Activated CD4-positive, alpha-beta T cell treated with anti-CD3 and anti-CD28 coated beads, Interleukin-2, amount 50 U/mL, for 1 hour (primary cell): ENCODE measurements around the gene TRIM44.
"Not testable (repeated sequence)": the region's sequence is repeated elsewhere in the genome, so short reads cannot be mapped to it uniquely, and the experiment has no call there.

Experiments
- DNase-seq: peaks from one replicate; pipeline ENCODE4 v3.0.0-alpha.2; 2020

TRIM44 gene

GRCh38 chr11:35675901-35676610, 13.5 kb downstream of the TRIM44 start:
- DNase-seq: no peak

- no peak for DNase-seq
Observed at GRCh38 chr11:35676611-35676965, 14.0 kb downstream of the TRIM44 start.

DNA sequence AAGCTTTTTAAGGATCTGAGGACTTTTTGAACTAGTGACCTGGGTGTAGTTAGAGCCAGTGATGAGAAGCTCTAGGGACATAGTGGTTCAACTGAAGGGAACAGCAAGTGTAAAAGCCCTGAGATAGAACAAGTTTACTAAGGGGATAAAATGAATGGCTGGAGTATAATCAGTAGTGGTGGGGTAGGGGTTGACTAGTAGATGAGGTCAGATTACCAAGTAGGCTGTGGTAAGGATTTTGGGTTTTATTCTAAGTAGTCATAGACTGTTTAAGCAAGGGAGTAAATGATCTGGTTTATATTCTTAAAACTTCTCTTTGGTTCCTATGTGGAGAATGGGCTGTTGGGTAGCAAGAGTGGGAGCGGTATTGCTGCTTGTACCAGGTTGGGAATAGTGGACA, 15.3 kb downstream of the TRIM44 start:
- no peak for DNase-seq

DNA sequence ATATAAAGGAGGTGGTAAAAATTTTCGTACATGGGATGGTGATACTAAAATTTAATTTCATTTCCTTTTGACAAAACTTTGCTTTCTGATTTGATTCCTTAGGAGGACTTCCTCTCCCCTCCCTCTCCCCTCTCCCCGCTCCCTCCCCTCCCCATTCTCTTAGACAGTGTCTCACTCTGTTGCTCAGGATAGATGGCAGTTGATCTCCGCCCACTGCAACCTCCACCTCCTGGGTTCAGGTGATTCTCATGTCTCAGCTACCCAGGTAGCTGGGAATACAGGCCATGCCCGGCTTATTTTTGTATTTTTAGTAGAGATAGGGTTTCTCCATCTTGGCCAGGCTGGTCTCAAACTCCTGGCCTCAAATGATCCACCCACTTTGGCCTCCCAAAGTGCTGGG, 15.9 kb downstream of the TRIM44 start:
- DNase-seq: no peak

GRCh38 chr11:35678975-35679374, 16.4 kb downstream of the TRIM44 start:
- DNase-seq: no peak

- DNase-seq: no peak
Observed at GRCh38 chr11:35680506-35680905, 17.9 kb downstream of the TRIM44 start.

GRCh38 chr11:35681163-35681767, 18.7 kb downstream of the TRIM44 start:
- DNase-seq: no peak

DNA sequence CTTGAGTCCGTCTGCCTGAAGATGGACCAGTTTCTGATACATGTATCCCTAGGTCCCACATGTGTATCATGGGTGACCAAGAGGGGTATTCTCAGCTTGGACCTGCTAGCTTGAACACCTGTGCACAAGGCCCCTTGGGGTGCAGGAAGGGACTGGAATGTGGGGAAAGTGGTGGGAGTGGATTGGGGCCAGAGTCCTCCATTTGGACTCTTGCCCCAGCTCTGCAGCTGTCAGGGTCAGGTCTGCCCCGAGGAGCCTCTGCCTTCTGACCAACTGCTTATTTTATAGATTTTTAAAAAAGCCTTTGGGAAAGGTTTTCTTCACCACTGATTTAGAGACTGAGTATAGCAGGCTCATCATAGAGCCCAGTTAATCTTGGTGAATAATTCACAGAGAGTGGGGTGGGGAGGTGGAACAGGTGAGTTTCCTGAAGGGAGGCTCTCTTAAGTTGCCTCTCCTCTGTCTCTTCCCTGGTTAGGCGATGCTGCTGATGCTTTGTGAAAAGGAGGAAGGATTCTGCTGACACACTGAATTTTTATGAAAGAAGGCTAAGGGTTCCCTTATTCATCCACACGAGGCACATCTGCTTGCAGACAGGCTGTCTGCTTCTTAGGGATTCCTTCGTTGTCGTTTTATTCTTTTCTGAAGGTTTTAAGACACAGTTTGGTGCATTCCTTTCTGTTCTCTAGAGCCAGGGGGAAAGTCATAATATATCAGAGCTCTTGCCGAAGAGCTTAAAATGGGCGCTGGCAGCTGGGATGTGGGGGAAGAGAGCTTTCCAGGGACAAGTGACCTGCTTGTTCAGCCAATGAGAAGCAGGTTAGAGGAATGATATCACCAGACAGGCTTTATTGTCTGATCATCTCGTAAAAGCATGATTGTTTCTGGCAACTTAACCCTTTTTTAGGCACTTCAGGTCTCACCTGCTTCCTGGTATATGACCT, 19.9 kb downstream of the TRIM44 start:
- no peak for DNase-seq

GRCh38 chr11:35683728-35684339, 21.3 kb downstream of the TRIM44 start:
- DNase-seq: no peak

- DNase-seq: no peak
Observed at GRCh38 chr11:35688023-35688422, 25.4 kb downstream of the TRIM44 start.

DNA sequence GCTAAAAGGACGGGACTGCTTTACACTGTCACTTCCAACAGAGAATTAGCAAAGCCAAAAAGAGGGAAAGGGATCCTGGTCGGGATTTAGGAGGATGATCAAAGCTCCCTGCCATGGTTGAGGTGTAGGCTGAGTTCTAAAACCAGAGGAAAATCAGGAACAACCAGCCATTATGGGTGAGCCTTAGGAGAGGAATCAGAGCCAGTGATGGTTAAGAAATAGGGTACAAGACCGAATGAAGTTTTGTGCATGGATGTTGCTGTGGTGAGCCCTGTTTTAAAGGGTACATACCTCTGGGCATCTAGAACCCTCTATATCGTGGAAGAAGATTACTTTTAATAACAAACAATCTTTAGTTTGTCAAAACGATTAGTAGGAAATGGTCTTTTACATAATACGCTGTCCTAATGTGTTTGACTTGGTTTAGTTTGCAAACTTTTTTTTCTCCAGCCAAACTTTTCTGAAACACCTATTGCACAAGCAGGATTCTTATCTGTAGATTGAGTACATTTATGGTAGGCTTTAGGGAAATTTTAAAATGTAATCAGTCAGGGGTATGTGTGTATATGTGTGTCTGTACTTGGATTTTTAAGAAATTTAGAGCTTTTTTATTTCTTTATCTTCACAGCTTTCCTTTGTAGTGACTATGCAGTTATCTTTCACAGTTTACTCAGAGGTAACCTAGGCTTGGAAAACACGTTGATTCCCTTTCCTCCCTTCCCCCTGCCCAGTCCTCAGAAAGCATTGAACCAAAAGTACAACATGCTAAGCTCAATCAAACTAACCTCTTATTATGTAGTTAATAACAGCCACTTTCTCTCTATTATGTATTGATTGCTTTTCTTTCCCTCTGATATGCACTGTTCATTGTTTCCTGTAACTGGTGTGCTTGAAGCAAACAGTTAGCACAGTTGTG, 26.8 kb downstream of the TRIM44 start:
- DNase-seq: no peak

DNA sequence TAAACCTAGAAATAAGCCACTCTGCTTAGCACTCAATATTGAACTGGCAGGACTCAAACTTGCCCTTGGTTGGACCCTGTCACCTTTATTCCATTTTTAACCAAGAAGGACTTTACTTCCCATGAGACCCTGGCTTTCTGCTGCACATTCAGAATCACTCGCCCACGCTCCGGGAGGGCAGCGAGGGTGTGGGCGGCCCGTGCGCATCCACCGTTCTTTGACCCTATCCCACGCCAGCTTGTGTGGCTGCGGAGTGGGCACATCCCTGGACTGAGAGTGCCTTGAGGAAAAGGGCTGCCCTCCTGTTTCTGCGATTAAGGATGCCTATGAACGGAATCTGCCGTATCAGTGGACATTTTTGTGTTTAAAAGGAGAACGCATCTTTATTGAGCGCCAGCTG, 39.6 kb downstream of the TRIM44 start:
- DNase-seq: no peak

- no peak for DNase-seq
Observed at GRCh38 chr11:35709376-35709775, 46.8 kb downstream of the TRIM44 start.

- no peak for DNase-seq
Observed at GRCh38 chr11:35711173-35711910, 48.8 kb downstream of the TRIM44 start.

GRCh38 chr11:35711924-35712323, 49.3 kb downstream of the TRIM44 start:
- DNase-seq: no peak

- DNase-seq: no peak
Observed at GRCh38 chr11:35712533-35712932, 50.0 kb downstream of the TRIM44 start.

- DNase-seq: no peak
Observed at GRCh38 chr11:35714882-35715627, 52.5 kb downstream of the TRIM44 start.

- not testable (repeated sequence) for DNase-seq
Observed at GRCh38 chr11:35715677-35716076, 53.1 kb downstream of the TRIM44 start.

DNA sequence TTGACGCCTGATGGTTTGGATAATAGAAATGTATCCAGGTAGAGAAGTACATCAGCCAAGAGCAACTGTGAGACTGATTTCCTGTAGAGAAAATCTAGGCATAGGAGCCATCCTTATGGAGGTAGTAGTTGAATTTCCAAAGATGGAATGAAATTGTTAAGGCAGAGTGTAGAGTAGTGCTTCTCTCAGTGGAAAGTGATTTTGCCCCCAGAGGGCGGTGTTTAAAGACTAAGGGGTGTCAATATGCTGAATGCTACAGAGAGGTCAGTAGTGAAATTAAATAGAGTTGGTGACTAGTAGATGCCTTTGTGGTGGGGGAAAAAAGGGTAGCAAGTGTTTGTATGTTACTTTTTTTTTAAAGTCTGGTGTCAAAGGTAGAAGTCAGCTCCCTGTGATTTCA, 54.5 kb downstream of the TRIM44 start:
- DNase-seq: no peak

GRCh38 chr11:35717520-35717919, 54.9 kb downstream of the TRIM44 start:
- no peak for DNase-seq
